HCT116 (cell line): Measurements from ENCODE around the gene CHN1. TPM values are rescaled to one million over a fixed set of nuclear protein-coding genes. Genes with fewer than 3 reads are reported as not detected.

Experiments
- ATAC-seq: fragments of 200-7000 bp; cut with Tn5 transposase; 2 replicates; pipeline ENCODE4 v1.9.1; 2020; ENCODE audit warnings: mild to moderate bottlenecking, moderate library complexity
- BruUV-seq: library from RNA; stranded (reverse); fragments of 400-500 nt; replicated peaks from 2 replicates; lab custom pipeline; 2021; lab: Mats Ljungman, UMichigan
- CTCF ChIA-PET: fragments of 300-600 bp; sonication (Branson Sonifier 250); formaldehyde crosslinking; loops from one replicate; lab custom pipeline; 2021; ENCODE audit warnings: antibody characterized with exemption; lab: Charles Lee
- POLR2A ChIA-PET: fragments of 300-600, 350-600 bp; sonication (Branson Sonifier 250); formaldehyde crosslinking; loops from one replicate; lab custom pipeline; 2021; ENCODE audit warnings: antibody characterized with exemption; lab: Charles Lee
- RAD21 ChIA-PET, 2 experiments: fragments of 300-600 bp; sonication (Branson Sonifier 250); formaldehyde crosslinking; loops; one replicate each; lab custom pipeline; 2023; ENCODE audit warnings: low total read pairs in 2 of 2; ENCODE audit not compliant: uncharacterized antibody in 2 of 2, unreplicated experiment in 2 of 2, low non-redundant PET in 1 of 2; lab: Charles Lee
- DNase-seq: peaks from one replicate; pipeline ENCODE4 v3.0.0-alpha.2; 2010; ENCODE audit warnings: low read depth, low spot score
- H2AFZ ChIP-seq: fragments of 200-600 bp; shearing (Covaris generic), sonication (generic); 2 replicates; pipeline ENCODE4 v1.6.1; 2017; ENCODE audit warnings: low read depth, mixed run types, mixed read lengths, antibody characterized with exemption, low read length; ENCODE audit not compliant: poor library complexity, severe bottlenecking
- H3K27ac ChIP-seq: 2 replicates; pipeline ENCODE4 v1.5.1; 2012; ENCODE audit warnings: low read depth, low read length
- H3K27me3 ChIP-seq: fragments of 200-600 bp; sonication (generic); 2 replicates; pipeline ENCODE4 v1.6.1; 2016; ENCODE audit warnings: mixed run types, low read length, mixed read lengths; ENCODE audit not compliant: insufficient read depth
- H3K36me3 ChIP-seq, 2 experiments: fragments of 200-500 bp in 1 of 2; fragments of 200-600 bp in 1 of 2; sonication (Bioruptor generic) in 1 of 2; sonication (generic) in 1 of 2; 2 replicates each; pipeline versions ENCODE4 v1.5.1 to v1.6.1; 2014 to 2016; ENCODE audit warnings: low read length in 2 of 2, inconsistent platforms in 1 of 2, mixed read lengths in 1 of 2, mixed run types in 1 of 2; ENCODE audit not compliant: insufficient read depth in 2 of 2, control insufficient read depth in 1 of 2
- H3K4me1 ChIP-seq, 2 experiments: fragments of 200-600 bp in 1 of 2; sonication (generic) in 1 of 2; 2 replicates each; pipeline versions ENCODE4 v1.5.1 to v1.6.1; 2012 to 2017; ENCODE audit warnings: low read length in 2 of 2, inconsistent platforms in 1 of 2, mild to moderate bottlenecking in 1 of 2, mixed read lengths in 1 of 2, mixed run types in 1 of 2, moderate library complexity in 1 of 2; ENCODE audit not compliant: insufficient read depth in 2 of 2, control insufficient read depth in 1 of 2
- H3K4me2 ChIP-seq: fragments of 200-600 bp; sonication (generic); 2 replicates; pipeline ENCODE4 v1.6.1; 2017; ENCODE audit warnings: mixed run types, low read length, mixed read lengths
- H3K4me3 ChIP-seq, 2 experiments: fragments of 200-600 bp in 1 of 2; sonication (generic) in 1 of 2; replicated peaks in 1 of 2; 2 replicates each; pipeline ENCODE4 v1.5.1; 2011 to 2016; ENCODE audit warnings: low read length in 2 of 2, control low read depth in 1 of 2, low read depth in 1 of 2, mild to moderate bottlenecking in 1 of 2, mixed read lengths in 1 of 2, mixed run types in 1 of 2
- H3K79me2 ChIP-seq: fragments of 200-600 bp; sonication (generic); 2 replicates; pipeline ENCODE4 v1.6.1; 2017; ENCODE audit warnings: mild to moderate bottlenecking, mixed run types, low read length, moderate library complexity, mixed read lengths; ENCODE audit not compliant: insufficient read depth
- H3K9ac ChIP-seq: fragments of 200-600 bp; sonication (generic); 2 replicates; pipeline ENCODE4 v1.6.1; 2016; ENCODE audit warnings: low read length, mixed read lengths
- H3K9me2 ChIP-seq: fragments of 200-600 bp; sonication (generic), shearing (Covaris generic); 2 replicates; pipeline ENCODE4 v1.6.1; 2017; ENCODE audit warnings: mixed run types, mild to moderate bottlenecking, moderate library complexity; ENCODE audit not compliant: insufficient read depth
- H3K9me3 ChIP-seq, 2 experiments: fragments of 200-500 bp in 1 of 2; fragments of 200-600 bp in 1 of 2; sonication (Bioruptor generic) in 1 of 2; sonication (generic) in 1 of 2; 2 replicates each; pipeline ENCODE4 v1.6.1; 2014 to 2017; ENCODE audit warnings: low read length in 2 of 2, mixed read lengths in 2 of 2, inconsistent platforms in 1 of 2, low read depth in 1 of 2, mild to moderate bottlenecking in 1 of 2, mixed run types in 1 of 2, moderate library complexity in 1 of 2; ENCODE audit not compliant: control insufficient read depth in 1 of 2, insufficient read depth in 1 of 2
- H4K20me1 ChIP-seq: fragments of 200-600 bp; sonication (generic), shearing (Covaris generic); 2 replicates; pipeline ENCODE4 v1.6.1; 2017; ENCODE audit warnings: mixed run types, mild to moderate bottlenecking, moderate library complexity; ENCODE audit not compliant: insufficient read depth
- EGR1 ChIP-seq: IDR thresholded peaks from 2 replicates; pipeline ENCODE4 v1.6.1; 2012; ENCODE audit warnings: low read depth
- FOSL1 ChIP-seq: IDR thresholded peaks from 2 replicates; pipeline ENCODE4 v1.6.1; 2012; ENCODE audit warnings: low read depth
- JUND ChIP-seq: IDR thresholded peaks from 2 replicates; pipeline ENCODE4 v1.6.1; 2012
- POLR2AphosphoS5 ChIP-seq: IDR thresholded peaks from 2 replicates; pipeline ENCODE4 v1.6.1; 2011; ENCODE audit warnings: mild to moderate bottlenecking, low read depth, low read length, moderate library complexity
- TCF7L2 ChIP-seq: IDR thresholded peaks from 2 replicates; pipeline ENCODE4 v1.7.0; 2011; ENCODE audit warnings: borderline replicate concordance, inconsistent platforms; ENCODE audit not compliant: insufficient read depth, insufficient read length; ENCODE audit errors: extremely low read depth
- intact Hi-C: fragments of 100-400 bp; cut with micrococcal nuclease; formaldehyde crosslinking; loops from 2 replicates; pipeline ENCODE4 v1.10.0; 2022
- total RNA-seq: library from RNA; stranded (reverse); gene quantifications from one replicate; pipeline ENCODE4 v1.2.1, GENCODE V29; 2021; ENCODE audit not compliant: unreplicated experiment

CHN1 gene
- total RNA-seq, 1 experiment from 2014 or later: 3.6 TPM

- no peak overlapping the region for H3K9ac ChIP-seq
- no peak for TF ChIP-seq EGR1
- peak; percentile 18; the same call in 1 of the 2 replicates for TF ChIP-seq JUND
- no peak; the same call in 1 of the 2 replicates for TF ChIP-seq FOSL1
- intact Hi-C loops: no loop called here
- no peaks in the 10 kb centered on the region for H3K9me3 ChIP-seq
- H3K79me2 ChIP-seq: no peaks in the 10 kb centered on the region
- ChIA-PET RAD21 (no interaction called here), POLR2A (interaction anchor here (0.5 to 0.6 kb wide), 2 partner anchors 61 to 151 kb away, joined by 3 read pairs; no protein-coding TSS in a partner anchor), CTCF (interaction anchor here (1.2 kb wide), 1 partner anchor 168 kb away, joined by 3 read pairs; no protein-coding TSS in a partner anchor)
- H3K27me3 ChIP-seq: no peaks in the 10 kb centered on the region
- no peak overlapping the region for H3K4me3 ChIP-seq
- peaks cover 4 to 9% of the 10 kb centered on the region in 2 experiments for H3K4me1 ChIP-seq
- BruUV-seq: no TSS peak
- no peaks in the 10 kb centered on the region for H4K20me1 ChIP-seq
- H2AFZ ChIP-seq: no peak overlapping the region
- H3K9me2 ChIP-seq: no peaks in the 10 kb centered on the region
- no peak for ATAC-seq
- peak; percentile 13 for DNase-seq
- no peak overlapping the region for H3K27ac ChIP-seq
- H3K4me2 ChIP-seq: peak overlapping the region; percentile 23; the same call in 1 of the 2 replicates
- no peaks in the 10 kb centered on the region for H3K36me3 ChIP-seq
These were observed 66.1 kb downstream of the CHN1 start for GRCh38 chr2:174939046-174939445.

GRCh38 chr2:174931724-174932123 lies 73.5 kb downstream of the CHN1 start:
- DNase-seq (no peak), ATAC-seq (no peak)
- intact Hi-C loops: no loop called here
- Histone ChIP-seq H3K27me3 (no peaks in the 10 kb centered on the region), H4K20me1 (no peaks in the 10 kb centered on the region), H2AFZ (no peak overlapping the region), H3K4me3 (no peak overlapping the region), H3K27ac (no peak overlapping the region), H3K4me2 (no peak overlapping the region), H3K9me3 (no peaks in the 10 kb centered on the region), H3K4me1 (no peaks in the 10 kb centered on the region), H3K9ac (no peak overlapping the region), H3K36me3 (no peaks in the 10 kb centered on the region), H3K9me2 (no peaks in the 10 kb centered on the region), H3K79me2 (no peaks in the 10 kb centered on the region)
- RAD21 ChIA-PET: no interaction called here
- TF ChIP-seq POLR2AphosphoS5: no peak
- TF ChIP-seq TCF7L2: no peak
- no TSS peak for BruUV-seq
- POLR2A ChIA-PET: no interaction called here
- CTCF ChIA-PET: no interaction called here
